A549 (cell line): Measurements from ENCODE around the gene KLHDC7B. TPM values are rescaled to one million over a fixed set of nuclear protein-coding genes. Genes with fewer than 3 reads are reported as not detected.

ENCODE experiments used
- ATAC-seq, 2 experiments: fragments of 200-7000 bp in 1 of 2; fragments of >200 bp in 1 of 2; cut with Nextera tagmentation in 1 of 2; cut with Tn5 transposase in 1 of 2; 3 replicates each; pipeline versions ENCODE4 v1.8.0 to v1.9.1; 2018 to 2020; ENCODE audit warnings: mild to moderate bottlenecking in 1 of 2, moderate library complexity in 1 of 2
- CTCF ChIA-PET: fragments of 300-600 bp; sonication (Branson Sonifier 250); formaldehyde crosslinking; extraction: SDS; loops from one replicate; lab custom pipeline; 2021; ENCODE audit warnings: antibody characterized with exemption, inconsistent platforms; lab: Yijun Ruan, JAX
- POLR2A ChIA-PET: fragments of 350-600 bp; formaldehyde crosslinking; extraction: SDS; loops from one replicate; lab custom pipeline; 2021; ENCODE audit warnings: antibody characterized with exemption, inconsistent platforms; lab: Yijun Ruan, JAX
- DNase-seq, 2 experiments: peaks; one replicate each; pipeline versions ENCODE4 v3.0.0 to v3.0.0-alpha.2; 2011 to 2016; ENCODE audit warnings: low read depth in 1 of 2, low spot score in 1 of 2
- FAIRE-seq: peaks from 2 replicates; lab custom pipeline; 2011; peaks lifted over from hg19 to GRCh38; lab: Jason Lieb, UNC
- H3K27ac ChIP-seq, 2 experiments: fragments of >200 bp; sonication (Bioruptor Twin); formaldehyde crosslinking; 3 replicates each; pipeline ENCODE4 v1.5.1; 2016 to 2017
- H3K4me1 ChIP-seq: fragments of >200 bp; sonication (Bioruptor Twin); formaldehyde crosslinking; 3 replicates; pipeline ENCODE4 v1.6.1; 2016
- H3K4me2 ChIP-seq: fragments of >200 bp; sonication (Bioruptor Twin); formaldehyde crosslinking; 3 replicates; pipeline ENCODE4 v1.6.1; 2016
- H3K4me3 ChIP-seq: fragments of >200 bp; sonication (Bioruptor Twin); formaldehyde crosslinking; 3 replicates; pipeline ENCODE4 v1.5.1; 2016
- H3K9me3 ChIP-seq: fragments of >200 bp; sonication (Bioruptor Twin); formaldehyde crosslinking; 3 replicates; pipeline ENCODE4 v1.6.1; 2016
- ATOH8 ChIP-seq: fragments of 250-450 bp; sonication (Bioruptor Pico); IDR thresholded peaks from 2 replicates; pipeline ENCODE4 v1.5.0; 2020; ENCODE audit warnings: low read depth, mild to moderate bottlenecking, moderate library complexity
- CBX2 ChIP-seq: fragments of 200-600 bp; sonication (generic); IDR thresholded peaks from 2 replicates; pipeline ENCODE4 v1.6.1; 2016; ENCODE audit warnings: low read depth, mild to moderate bottlenecking, borderline replicate concordance
- CEBPB ChIP-seq, 2 experiments: fragments of >200 bp in 1 of 2; sonication (Bioruptor Twin) in 1 of 2; formaldehyde crosslinking in 1 of 2; IDR thresholded peaks; 2 replicates each; pipeline ENCODE4 v1.6.1; 2012 to 2016
- CTCF ChIP-seq: fragments of >200 bp; sonication (Bioruptor Twin); formaldehyde crosslinking; IDR thresholded peaks from 3 replicates; pipeline ENCODE4 v1.5.1; 2016
- ELK1 ChIP-seq: fragments of 150-350 bp; IDR thresholded peaks from 2 replicates; pipeline ENCODE4 v1.6.1; 2014; ENCODE audit warnings: low read depth, mild to moderate bottlenecking, low read length
- ESRRA ChIP-seq: fragments of 150-350 bp; IDR thresholded peaks from 2 replicates; pipeline ENCODE4 v1.6.1; 2014; ENCODE audit warnings: mild to moderate bottlenecking, low read length, borderline replicate concordance
- FOSB ChIP-seq: fragments of 250-450 bp; sonication (Bioruptor Pico); IDR thresholded peaks from 2 replicates; pipeline ENCODE4 v1.5.0; 2020; ENCODE audit warnings: mild to moderate bottlenecking, moderate library complexity
- GATA3 ChIP-seq: IDR thresholded peaks from 2 replicates; pipeline ENCODE4 v1.6.1; 2012; ENCODE audit warnings: borderline replicate concordance
- HDAC2 ChIP-seq: fragments of 200-600 bp; sonication (generic); IDR thresholded peaks from 2 replicates; pipeline ENCODE4 v1.6.1; 2016
- HES2 ChIP-seq: fragments of >200 bp; sonication (Bioruptor Twin); formaldehyde crosslinking; IDR thresholded peaks from 2 replicates; pipeline ENCODE4 v1.6.1; 2016
- MAFK ChIP-seq: fragments of 450-650 bp; IDR thresholded peaks from 2 replicates; pipeline ENCODE4 v1.6.1; 2014; ENCODE audit not compliant: partially characterized antibody
- MAX ChIP-seq: IDR thresholded peaks from 2 replicates; pipeline ENCODE4 v1.6.1; 2012
- NFE2L2 ChIP-seq: fragments of 150-350 bp; conservative IDR thresholded peaks from 2 replicates; pipeline ENCODE4 v1.6.1; 2014; ENCODE audit warnings: low read length
- PBX3 ChIP-seq: IDR thresholded peaks from 2 replicates; pipeline ENCODE4 v1.6.1; 2012
- RAD21 ChIP-seq, 2 experiments: fragments of >200 bp in 1 of 2; sonication (Bioruptor Twin) in 1 of 2; formaldehyde crosslinking in 1 of 2; IDR thresholded peaks in 1 of 2; conservative IDR thresholded peaks in 1 of 2; 2 replicates in 1 of 2; 3 replicates in 1 of 2; pipeline ENCODE4 v1.6.1; 2012 to 2018; ENCODE audit warnings: inconsistent platforms in 1 of 2
- RARB ChIP-seq: fragments of 250-450 bp; sonication (Bioruptor Pico); IDR thresholded peaks from 2 replicates; pipeline ENCODE4 v1.8.0; 2021; ENCODE audit warnings: mild to moderate bottlenecking, moderate library complexity
- RCOR1 ChIP-seq: fragments of 150-350 bp; IDR thresholded peaks from 2 replicates; pipeline ENCODE4 v1.6.1; 2014; ENCODE audit warnings: antibody characterized with exemption, low read length, low read depth
- REST ChIP-seq: fragments of 200-600 bp; sonication (generic); IDR thresholded peaks from 2 replicates; pipeline ENCODE4 v1.6.1; 2016; ENCODE audit warnings: antibody characterized with exemption, mild to moderate bottlenecking, moderate library complexity
- SMC3 ChIP-seq: fragments of >200 bp; sonication (Bioruptor Twin); formaldehyde crosslinking; IDR thresholded peaks from 3 replicates; pipeline ENCODE4 v1.6.1; 2018; ENCODE audit warnings: inconsistent platforms
- SREBF2 ChIP-seq: fragments of 450-650 bp; IDR thresholded peaks from 2 replicates; pipeline ENCODE4 v1.6.1; 2014; ENCODE audit warnings: mild to moderate bottlenecking, moderate library complexity
- TP53 ChIP-seq: fragments of 250-450 bp; sonication (Bioruptor Pico); IDR thresholded peaks from 2 replicates; pipeline ENCODE4 v1.5.0; 2021; ENCODE audit warnings: mild to moderate bottlenecking, moderate library complexity
- USF2 ChIP-seq: fragments of 450-650 bp; IDR thresholded peaks from 2 replicates; pipeline ENCODE4 v1.6.1; 2014; ENCODE audit warnings: antibody characterized with exemption
- ZC3H11A ChIP-seq: fragments of 450-650 bp; IDR thresholded peaks from 2 replicates; pipeline ENCODE4 v1.6.1; 2014; ENCODE audit warnings: antibody characterized with exemption, mild to moderate bottlenecking
- ZNF302 ChIP-seq: fragments of 250-450 bp; sonication (Bioruptor Pico); IDR thresholded peaks from 2 replicates; pipeline ENCODE4 v1.9.0; 2021; ENCODE audit warnings: inconsistent platforms, mild to moderate bottlenecking, moderate library complexity
- ZSCAN20 ChIP-seq: fragments of 250-450 bp; sonication (Bioruptor Pico); IDR thresholded peaks from 2 replicates; pipeline ENCODE4 v1.8.0; 2022; ENCODE audit warnings: mild to moderate bottlenecking, moderate library complexity
- WGBS: methylation state at CpG from one replicate; pipeline ENCODE4 v1.1.6; 2017; ENCODE audit errors: missing lambda C conversion rate; 5-methylcytosine and 5-hydroxymethylcytosine counted together
- polyA plus RNA-seq, 4 experiments: library from polyadenylated mRNA; depleted of rRNA in 3 of 4; stranded (reverse); fragments of >200 nt; fragmentation: RNase III in 1 of 4; extraction: RNeasy Plus Mini Kit Qiagen cat#74134 plus additional on column Dnase treatment in 1 of 4; gene quantifications; 2 replicates in 3 of 4; 3 replicates in 1 of 4; pipeline ENCODE4 v1.2.3, GENCODE V29; 2011 to 2017

KLHDC7B gene
- polyA plus RNA-seq, 2 of the 4 experiments (the other 2 are of a cell fraction), result 0.09 TPM; not detected in 1

GRCh38 chr22:50535113-50535512 is 10.6 kb upstream of the KLHDC7B start:
- peaks cover 35% of the 10 kb centered on the region for H3K4me1 ChIP-seq
- no peak overlapping the region for H3K4me2 ChIP-seq
- DNase-seq, result no peak
- H3K9me3 ChIP-seq, result no peaks in the 10 kb centered on the region
- no peak for FAIRE-seq
- CTCF ChIA-PET, result interaction anchor here (1.0 to 1.7 kb wide), 3 partner anchors 9 to 28 kb away, joined by 3 read pairs; partner anchors contain the start of gene SYCE3
- TF ChIP-seq CBX2 (no peak), RCOR1 (no peak), CTCF (no peak), FOSB (CRISPR knock-in tag) (no peak), TP53 (no peak), ZC3H11A (no peak), ZNF302 (no peak), MAX (no peak), NFE2L2 (no peak)
- POLR2A ChIA-PET, result no interaction called here
- H3K4me3 ChIP-seq, result no peak overlapping the region
- no peak for ATAC-seq
- H3K27ac ChIP-seq, result no peak overlapping the region
- WGBS, result 94% methylated on average over 8 of the region's 8 CpGs

- CTCF ChIA-PET, result interaction anchor here (0.7 to 1.2 kb wide), 4 partner anchors 10 to 129 kb away, joined by 3 to 4 read pairs (median 4); partner anchors contain the start of gene SCO2
- 88% methylated on average over 3 of the region's 3 CpGs for WGBS
- Histone ChIP-seq H3K27ac (no peak overlapping the region), H3K4me2 (no peak overlapping the region), H3K4me1 (peaks cover 46% of the 10 kb centered on the region), H3K9me3 (no peaks in the 10 kb centered on the region), H3K4me3 (no peak overlapping the region)
- POLR2A ChIA-PET, result no interaction called here
- no peak for DNase-seq
- FAIRE-seq, result no peak
- TF ChIP-seq SMC3 (no peak), GATA3 (no peak), ELK1 (no peak), REST (no peak), TP53 (no peak), FOSB (CRISPR knock-in tag) (no peak), ESRRA (no peak), ZNF302 (no peak), USF2 (no peak), SREBF2 (no peak), CEBPB (IDR thresholded peaks at IDR 0.05) (no peak), ZC3H11A (no peak), PBX3 (no peak), ZSCAN20 (CRISPR knock-in tag) (no peak), RAD21 (conservative IDR thresholded peaks at IDR 0.05 in 1 of 2, IDR thresholded peaks at IDR 0.05 in 1 of 2) (no peak), RARB (CRISPR knock-in tag) (no peak), ATOH8 (CRISPR knock-in tag) (no peak), HES2 (no peak), MAFK (no peak), HDAC2 (no peak)
- no peak for ATAC-seq
Measured at GRCh38 chr22:50536226-50536625, 9.5 kb upstream of the KLHDC7B start.
